Panc1 (cell line): ENCODE measurements around the gene PIK3R6.

Experiments
- CTCF ChIP-seq: fragments of 450-650 bp; IDR thresholded peaks from 2 replicates; pipeline ENCODE4 v1.5.1; 2017; ENCODE audit warnings: mild to moderate bottlenecking
- TCF7L2 ChIP-seq: IDR thresholded peaks from 2 replicates; pipeline ENCODE4 v1.6.1; 2011; ENCODE audit warnings: mild to moderate bottlenecking, low read depth, low read length, inconsistent platforms

- TF ChIP-seq TCF7L2 = no peak
- no peak for TF ChIP-seq CTCF
Measured at GRCh38 chr17:8757189-8757588, 110.3 kb downstream of the PIK3R6 start.
